HEK293 (cell line): ENCODE results near the gene PPP4R2.

Experiments
- PRDM1 ChIP-seq: fragments of 450-650 bp; formaldehyde crosslinking; IDR thresholded peaks from 2 replicates; pipeline ENCODE4; 2016; ENCODE audit warnings: missing biosample characterization, missing genetic modification characterization
- ZNF248 ChIP-seq: fragments of 450-650 bp; formaldehyde crosslinking; IDR thresholded peaks from 2 replicates; pipeline ENCODE4 v1.5.1; 2017; ENCODE audit warnings: missing biosample characterization, missing genetic modification characterization
- ZNF274 ChIP-seq, 2 experiments: fragments of 200-500 bp in 1 of 2; fragments of 450-650 bp in 1 of 2; sonication (Bioruptor generic) in 1 of 2; formaldehyde crosslinking in 1 of 2; IDR thresholded peaks; 2 replicates each; pipeline versions ENCODE4 v1.5.1 to v1.6.1; 2014 to 2016; ENCODE audit warnings: borderline replicate concordance in 1 of 2, inconsistent platforms in 1 of 2, low read length in 1 of 2, missing biosample characterization in 1 of 2, missing genetic modification characterization in 1 of 2
- ZNF302 ChIP-seq: fragments of 450-650 bp; formaldehyde crosslinking; IDR thresholded peaks from 2 replicates; pipeline ENCODE4 v1.5.1; 2016; ENCODE audit warnings: missing biosample characterization, missing genetic modification characterization, low read depth
- ZNF324 ChIP-seq: fragments of 450-650 bp; formaldehyde crosslinking; IDR thresholded peaks from 2 replicates; pipeline ENCODE4 v1.5.1; 2016; ENCODE audit warnings: missing biosample characterization, missing genetic modification characterization
- ZNF335 ChIP-seq: fragments of 450-650 bp; formaldehyde crosslinking; conservative IDR thresholded peaks from 2 replicates; pipeline ENCODE4 v1.5.1; 2016; ENCODE audit warnings: missing biosample characterization, missing genetic modification characterization
- ZNF423 ChIP-seq: fragments of 450-650 bp; formaldehyde crosslinking; IDR thresholded peaks from 2 replicates; pipeline ENCODE4 v1.5.1; 2016; ENCODE audit warnings: missing biosample characterization, missing genetic modification characterization
- ZNF610 ChIP-seq: fragments of 450-650 bp; formaldehyde crosslinking; IDR thresholded peaks from 2 replicates; pipeline ENCODE4 v1.5.1; 2016; ENCODE audit warnings: missing biosample characterization, missing genetic modification characterization, borderline replicate concordance
- ZNF664 ChIP-seq: fragments of 450-650 bp; formaldehyde crosslinking; IDR thresholded peaks from 2 replicates; pipeline ENCODE4 v1.5.1; 2016; ENCODE audit warnings: missing biosample characterization, missing genetic modification characterization
- TF ChIP-seq, protein P1 (sequence below): fragments of 450-650 bp; formaldehyde crosslinking; conservative IDR thresholded peaks from 2 replicates; pipeline ENCODE4 v1.5.1; 2016; ENCODE audit warnings: low read depth, missing biosample characterization, missing genetic modification characterization
- TF ChIP-seq, protein P2 (sequence below): fragments of 450-650 bp; formaldehyde crosslinking; IDR thresholded peaks from 2 replicates; pipeline ENCODE4 v1.5.1; 2016; ENCODE audit warnings: missing biosample characterization, missing genetic modification characterization
- TF ChIP-seq, protein P3 (sequence below): fragments of 450-650 bp; formaldehyde crosslinking; IDR thresholded peaks from 2 replicates; pipeline ENCODE4 v1.5.1; 2016; ENCODE audit warnings: missing biosample characterization, missing genetic modification characterization
- TF ChIP-seq, protein P4 (sequence below): fragments of 450-650 bp; formaldehyde crosslinking; IDR thresholded peaks from 2 replicates; pipeline ENCODE4 v1.5.1; 2016; ENCODE audit warnings: missing biosample characterization, missing genetic modification characterization
- TF ChIP-seq, protein P5 (sequence below): fragments of 450-650 bp; formaldehyde crosslinking; optimal IDR thresholded peaks from 2 replicates; pipeline ENCODE3; 2016; ENCODE audit warnings: missing biosample characterization, mild to moderate bottlenecking, missing genetic modification characterization

DNA sequence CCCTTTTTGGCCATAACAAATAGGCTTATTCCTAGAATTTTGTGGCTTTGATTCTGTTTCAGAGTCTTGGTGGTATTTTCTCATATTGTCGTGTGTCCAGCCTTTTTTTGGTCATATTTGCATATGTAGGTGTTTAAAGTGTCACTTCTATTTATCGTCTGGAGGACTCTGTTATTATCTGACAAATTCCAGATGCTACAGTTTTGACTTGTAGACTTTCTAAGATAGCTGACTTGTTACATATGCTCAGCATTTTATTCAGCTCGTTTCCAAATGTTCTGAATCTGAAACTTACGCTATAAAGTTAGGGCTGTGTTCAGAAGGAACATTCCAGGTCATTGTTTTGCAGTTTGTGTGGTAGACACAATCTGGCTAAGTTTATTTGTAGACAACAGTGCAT, 1.9 kb downstream of the PPP4R2 start:
- TF ChIP-seq ZNF423 (tag by site-specific recombination), result no peak
- no peak for TF ChIP-seq ZNF324 (tag by site-specific recombination)
- TF ChIP-seq, protein P1, sequence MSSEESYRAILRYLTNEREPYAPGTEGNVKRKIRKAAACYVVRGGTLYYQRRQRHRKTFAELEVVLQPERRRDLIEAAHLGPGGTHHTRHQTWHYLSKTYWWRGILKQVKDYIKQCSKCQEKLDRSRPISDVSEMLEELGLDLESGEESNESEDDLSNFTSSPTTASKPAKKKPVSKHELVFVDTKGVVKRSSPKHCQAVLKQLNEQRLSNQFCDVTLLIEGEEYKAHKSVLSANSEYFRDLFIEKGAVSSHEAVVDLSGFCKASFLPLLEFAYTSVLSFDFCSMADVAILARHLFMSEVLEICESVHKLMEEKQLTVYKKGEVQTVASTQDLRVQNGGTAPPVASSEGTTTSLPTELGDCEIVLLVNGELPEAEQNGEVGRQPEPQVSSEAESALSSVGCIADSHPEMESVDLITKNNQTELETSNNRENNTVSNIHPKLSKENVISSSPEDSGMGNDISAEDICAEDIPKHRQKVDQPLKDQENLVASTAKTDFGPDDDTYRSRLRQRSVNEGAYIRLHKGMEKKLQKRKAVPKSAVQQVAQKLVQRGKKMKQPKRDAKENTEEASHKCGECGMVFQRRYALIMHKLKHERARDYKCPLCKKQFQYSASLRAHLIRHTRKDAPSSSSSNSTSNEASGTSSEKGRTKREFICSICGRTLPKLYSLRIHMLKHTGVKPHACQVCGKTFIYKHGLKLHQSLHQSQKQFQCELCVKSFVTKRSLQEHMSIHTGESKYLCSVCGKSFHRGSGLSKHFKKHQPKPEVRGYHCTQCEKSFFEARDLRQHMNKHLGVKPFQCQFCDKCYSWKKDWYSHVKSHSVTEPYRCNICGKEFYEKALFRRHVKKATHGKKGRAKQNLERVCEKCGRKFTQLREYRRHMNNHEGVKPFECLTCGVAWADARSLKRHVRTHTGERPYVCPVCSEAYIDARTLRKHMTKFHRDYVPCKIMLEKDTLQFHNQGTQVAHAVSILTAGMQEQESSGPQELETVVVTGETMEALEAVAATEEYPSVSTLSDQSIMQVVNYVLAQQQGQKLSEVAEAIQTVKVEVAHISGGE, result no peak
- no peak for TF ChIP-seq ZNF610 (tag by site-specific recombination)
- TF ChIP-seq ZNF664 (tag by site-specific recombination), result no peak
- no peak for TF ChIP-seq ZNF335 (tag by site-specific recombination)
- TF ChIP-seq, protein P2, sequence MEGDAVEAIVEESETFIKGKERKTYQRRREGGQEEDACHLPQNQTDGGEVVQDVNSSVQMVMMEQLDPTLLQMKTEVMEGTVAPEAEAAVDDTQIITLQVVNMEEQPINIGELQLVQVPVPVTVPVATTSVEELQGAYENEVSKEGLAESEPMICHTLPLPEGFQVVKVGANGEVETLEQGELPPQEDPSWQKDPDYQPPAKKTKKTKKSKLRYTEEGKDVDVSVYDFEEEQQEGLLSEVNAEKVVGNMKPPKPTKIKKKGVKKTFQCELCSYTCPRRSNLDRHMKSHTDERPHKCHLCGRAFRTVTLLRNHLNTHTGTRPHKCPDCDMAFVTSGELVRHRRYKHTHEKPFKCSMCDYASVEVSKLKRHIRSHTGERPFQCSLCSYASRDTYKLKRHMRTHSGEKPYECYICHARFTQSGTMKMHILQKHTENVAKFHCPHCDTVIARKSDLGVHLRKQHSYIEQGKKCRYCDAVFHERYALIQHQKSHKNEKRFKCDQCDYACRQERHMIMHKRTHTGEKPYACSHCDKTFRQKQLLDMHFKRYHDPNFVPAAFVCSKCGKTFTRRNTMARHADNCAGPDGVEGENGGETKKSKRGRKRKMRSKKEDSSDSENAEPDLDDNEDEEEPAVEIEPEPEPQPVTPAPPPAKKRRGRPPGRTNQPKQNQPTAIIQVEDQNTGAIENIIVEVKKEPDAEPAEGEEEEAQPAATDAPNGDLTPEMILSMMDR, result no peak
- TF ChIP-seq, protein P3, sequence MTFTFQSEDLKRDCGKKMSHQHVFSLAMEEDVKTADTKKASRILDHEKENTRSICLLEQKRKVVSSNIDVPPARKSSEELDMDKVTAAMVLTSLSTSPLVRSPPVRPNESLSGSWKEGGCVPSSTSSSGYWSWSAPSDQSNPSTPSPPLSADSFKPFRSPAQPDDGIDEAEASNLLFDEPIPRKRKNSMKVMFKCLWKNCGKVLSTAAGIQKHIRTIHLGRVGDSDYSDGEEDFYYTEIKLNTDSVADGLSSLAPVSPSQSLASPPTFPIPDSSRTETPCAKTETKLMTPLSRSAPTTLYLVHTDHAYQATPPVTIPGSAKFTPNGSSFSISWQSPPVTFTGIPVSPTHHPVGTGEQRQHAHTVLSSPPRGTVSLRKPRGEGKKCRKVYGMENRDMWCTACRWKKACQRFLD (tag by site-specific recombination), result no peak
- no peak for TF ChIP-seq ZNF302 (tag by site-specific recombination)
- TF ChIP-seq, protein P4, sequence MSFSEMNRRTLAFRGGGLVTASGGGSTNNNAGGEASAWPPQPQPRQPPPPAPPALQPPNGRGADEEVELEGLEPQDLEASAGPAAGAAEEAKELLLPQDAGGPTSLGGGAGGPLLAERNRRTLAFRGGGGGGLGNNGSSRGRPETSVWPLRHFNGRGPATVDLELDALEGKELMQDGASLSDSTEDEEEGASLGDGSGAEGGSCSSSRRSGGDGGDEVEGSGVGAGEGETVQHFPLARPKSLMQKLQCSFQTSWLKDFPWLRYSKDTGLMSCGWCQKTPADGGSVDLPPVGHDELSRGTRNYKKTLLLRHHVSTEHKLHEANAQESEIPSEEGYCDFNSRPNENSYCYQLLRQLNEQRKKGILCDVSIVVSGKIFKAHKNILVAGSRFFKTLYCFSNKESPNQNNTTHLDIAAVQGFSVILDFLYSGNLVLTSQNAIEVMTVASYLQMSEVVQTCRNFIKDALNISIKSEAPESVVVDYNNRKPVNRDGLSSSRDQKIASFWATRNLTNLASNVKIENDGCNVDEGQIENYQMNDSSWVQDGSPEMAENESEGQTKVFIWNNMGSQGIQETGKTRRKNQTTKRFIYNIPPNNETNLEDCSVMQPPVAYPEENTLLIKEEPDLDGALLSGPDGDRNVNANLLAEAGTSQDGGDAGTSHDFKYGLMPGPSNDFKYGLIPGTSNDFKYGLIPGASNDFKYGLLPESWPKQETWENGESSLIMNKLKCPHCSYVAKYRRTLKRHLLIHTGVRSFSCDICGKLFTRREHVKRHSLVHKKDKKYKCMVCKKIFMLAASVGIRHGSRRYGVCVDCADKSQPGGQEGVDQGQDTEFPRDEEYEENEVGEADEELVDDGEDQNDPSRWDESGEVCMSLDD (tag by site-specific recombination), result no peak
- TF ChIP-seq, protein P5, sequence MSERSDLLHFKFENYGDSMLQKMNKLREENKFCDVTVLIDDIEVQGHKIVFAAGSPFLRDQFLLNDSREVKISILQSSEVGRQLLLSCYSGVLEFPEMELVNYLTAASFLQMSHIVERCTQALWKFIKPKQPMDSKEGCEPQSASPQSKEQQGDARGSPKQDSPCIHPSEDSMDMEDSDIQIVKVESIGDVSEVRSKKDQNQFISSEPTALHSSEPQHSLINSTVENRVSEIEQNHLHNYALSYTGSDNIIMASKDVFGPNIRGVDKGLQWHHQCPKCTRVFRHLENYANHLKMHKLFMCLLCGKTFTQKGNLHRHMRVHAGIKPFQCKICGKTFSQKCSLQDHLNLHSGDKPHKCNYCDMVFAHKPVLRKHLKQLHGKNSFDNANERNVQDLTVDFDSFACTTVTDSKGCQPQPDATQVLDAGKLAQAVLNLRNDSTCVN (tag by site-specific recombination), result no peak
- no peak for TF ChIP-seq PRDM1 (tag by site-specific recombination)
- TF ChIP-seq ZNF248, result no peak
- no peak for TF ChIP-seq ZNF274 (IDR thresholded peaks at IDR 0.05; ENCODE audit: low read length)
- no peak for TF ChIP-seq ZNF274 (tag by site-specific recombination; IDR thresholded peaks at IDR 0.05; ENCODE audit: borderline replicate concordance)
